Measurements from ENCODE around the gene CD2AP.
"Not testable (repeated sequence)": the region's sequence is repeated elsewhere in the genome, so short reads cannot be mapped to it uniquely, and the experiment has no call there.

DNA sequence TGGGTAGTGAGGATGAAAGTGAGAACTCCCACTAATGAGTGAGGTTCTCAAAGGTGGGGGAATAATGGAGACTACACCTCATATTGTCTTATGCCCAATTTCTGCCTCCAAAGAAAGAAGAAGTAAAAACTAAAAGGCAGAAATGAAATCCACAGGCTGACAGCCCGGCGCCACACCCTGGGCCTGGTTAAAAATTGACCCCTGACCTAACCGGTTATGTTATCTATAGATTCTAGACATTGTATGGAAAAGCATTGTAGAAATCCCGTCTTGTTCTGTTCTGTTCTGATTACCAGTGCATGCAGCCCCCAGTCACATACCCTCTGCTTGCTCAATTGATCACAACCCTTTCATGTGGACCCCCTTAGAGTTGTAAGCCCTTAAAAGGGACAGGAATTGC lies 170.0 kb downstream of the CD2AP start:
- TF ChIP-seq, protein P1, sequence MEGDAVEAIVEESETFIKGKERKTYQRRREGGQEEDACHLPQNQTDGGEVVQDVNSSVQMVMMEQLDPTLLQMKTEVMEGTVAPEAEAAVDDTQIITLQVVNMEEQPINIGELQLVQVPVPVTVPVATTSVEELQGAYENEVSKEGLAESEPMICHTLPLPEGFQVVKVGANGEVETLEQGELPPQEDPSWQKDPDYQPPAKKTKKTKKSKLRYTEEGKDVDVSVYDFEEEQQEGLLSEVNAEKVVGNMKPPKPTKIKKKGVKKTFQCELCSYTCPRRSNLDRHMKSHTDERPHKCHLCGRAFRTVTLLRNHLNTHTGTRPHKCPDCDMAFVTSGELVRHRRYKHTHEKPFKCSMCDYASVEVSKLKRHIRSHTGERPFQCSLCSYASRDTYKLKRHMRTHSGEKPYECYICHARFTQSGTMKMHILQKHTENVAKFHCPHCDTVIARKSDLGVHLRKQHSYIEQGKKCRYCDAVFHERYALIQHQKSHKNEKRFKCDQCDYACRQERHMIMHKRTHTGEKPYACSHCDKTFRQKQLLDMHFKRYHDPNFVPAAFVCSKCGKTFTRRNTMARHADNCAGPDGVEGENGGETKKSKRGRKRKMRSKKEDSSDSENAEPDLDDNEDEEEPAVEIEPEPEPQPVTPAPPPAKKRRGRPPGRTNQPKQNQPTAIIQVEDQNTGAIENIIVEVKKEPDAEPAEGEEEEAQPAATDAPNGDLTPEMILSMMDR (IDR thresholded peaks at IDR 0.05) = not testable (repeated sequence)
- TF ChIP-seq POLR2A (IDR thresholded peaks at IDR 0.05) = not testable (repeated sequence)

Measured in body of pancreas (tissue), 4 donors.